Inferior parietal cortex (tissue), 1 donor: Measurements from ENCODE around the gene FOXC2.
"Not testable (repeated sequence)": the region's sequence is repeated elsewhere in the genome, so short reads cannot be mapped to it uniquely, and the experiment has no call there.

ENCODE experiments used
- DNase-seq: peaks from one replicate; pipeline ENCODE4 v3.0.0-alpha.2; 2016; ENCODE audit errors: extremely low spot score

FOXC2 gene

DNA sequence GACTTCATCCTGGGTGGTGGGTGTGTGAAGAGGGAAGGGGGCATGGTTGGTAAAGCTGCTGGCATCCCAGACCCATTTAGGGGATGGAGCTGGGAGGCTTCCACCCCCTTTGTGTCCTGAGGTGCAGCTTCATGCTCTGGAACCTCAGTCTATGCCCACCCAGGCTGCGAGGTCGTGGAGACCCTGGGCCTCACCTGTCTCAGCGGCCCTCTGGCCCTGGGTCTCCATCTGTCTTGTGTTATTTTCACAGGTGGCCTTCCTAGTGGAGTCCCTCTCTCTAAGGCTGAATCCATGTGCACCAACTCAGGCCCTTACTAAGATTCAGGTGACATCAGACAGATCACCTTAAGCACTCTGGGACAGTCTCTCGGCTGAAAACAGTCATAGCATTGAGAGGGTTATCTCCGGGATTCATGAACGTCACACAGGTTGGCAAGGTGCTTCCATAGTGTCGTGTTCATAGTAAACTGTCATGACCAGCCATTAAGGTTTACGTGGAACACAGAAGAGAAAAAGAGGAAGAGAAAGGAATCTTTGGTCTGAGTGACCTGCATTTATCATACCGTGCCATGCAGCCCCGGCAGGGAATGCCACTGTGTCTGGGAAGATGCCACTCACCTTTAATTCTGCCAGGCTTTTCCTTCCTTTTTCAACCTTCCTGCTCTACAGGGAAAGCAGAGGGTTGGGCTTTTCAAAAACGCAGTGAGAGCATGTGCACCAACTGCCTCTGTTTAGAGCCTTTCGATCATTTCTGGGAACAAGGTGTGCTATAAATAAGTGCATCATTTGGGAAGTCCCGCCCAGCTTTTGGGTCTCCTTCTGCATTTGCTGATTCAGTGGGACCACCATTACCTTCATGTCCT lies 7.2 kb downstream of the FOXC2 start:
- DNase-seq, result no peak

DNA sequence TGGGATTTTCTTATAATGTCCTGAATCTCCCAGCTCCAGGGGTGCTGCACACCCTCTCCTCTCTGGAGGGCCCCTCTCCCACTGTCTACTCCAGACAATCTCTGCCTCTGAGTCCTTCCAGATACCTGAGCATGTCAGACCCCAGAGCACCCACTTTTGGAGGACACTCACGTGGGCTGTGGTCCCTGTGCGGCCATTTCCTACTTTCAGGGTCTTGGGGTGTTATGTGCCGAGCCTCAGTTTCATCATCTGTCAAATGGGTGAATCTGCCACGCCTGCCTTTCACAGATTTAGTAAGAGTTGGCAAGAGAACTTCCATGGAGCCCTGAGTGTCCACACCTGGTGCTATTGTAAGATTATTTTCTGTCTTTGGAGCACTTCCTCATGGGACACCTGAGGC lies 8.0 kb downstream of the FOXC2 start:
- no peak for DNase-seq

DNA sequence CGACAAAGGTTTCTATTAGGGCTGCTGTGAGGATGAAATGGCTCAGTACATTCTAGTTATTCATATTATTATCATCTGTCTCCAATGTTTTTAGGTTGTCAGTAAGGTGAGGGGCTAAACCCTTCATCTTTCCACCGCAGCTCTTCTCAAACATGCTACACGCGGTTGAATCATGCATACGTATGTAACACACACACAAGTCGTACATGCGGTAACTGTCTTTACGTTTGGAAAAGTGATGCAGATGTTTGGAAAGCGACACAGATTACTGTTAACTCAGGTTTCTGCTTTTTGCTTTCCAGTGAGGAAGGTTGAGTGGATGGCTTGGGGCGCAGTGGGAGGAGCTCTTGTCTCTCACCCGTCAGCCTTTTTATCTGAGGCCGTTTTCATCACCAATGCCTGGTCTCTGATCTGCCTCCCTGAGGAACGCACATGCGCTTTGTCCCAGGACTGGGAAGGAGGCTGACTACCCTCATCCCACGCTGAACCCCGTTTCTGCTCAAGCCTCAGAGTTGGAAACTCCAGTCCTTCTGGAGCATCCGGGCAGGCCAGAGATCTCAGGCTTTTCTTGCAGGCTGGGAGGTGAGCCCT lies 8.6 kb downstream of the FOXC2 start:
- DNase-seq, result no peak

DNA sequence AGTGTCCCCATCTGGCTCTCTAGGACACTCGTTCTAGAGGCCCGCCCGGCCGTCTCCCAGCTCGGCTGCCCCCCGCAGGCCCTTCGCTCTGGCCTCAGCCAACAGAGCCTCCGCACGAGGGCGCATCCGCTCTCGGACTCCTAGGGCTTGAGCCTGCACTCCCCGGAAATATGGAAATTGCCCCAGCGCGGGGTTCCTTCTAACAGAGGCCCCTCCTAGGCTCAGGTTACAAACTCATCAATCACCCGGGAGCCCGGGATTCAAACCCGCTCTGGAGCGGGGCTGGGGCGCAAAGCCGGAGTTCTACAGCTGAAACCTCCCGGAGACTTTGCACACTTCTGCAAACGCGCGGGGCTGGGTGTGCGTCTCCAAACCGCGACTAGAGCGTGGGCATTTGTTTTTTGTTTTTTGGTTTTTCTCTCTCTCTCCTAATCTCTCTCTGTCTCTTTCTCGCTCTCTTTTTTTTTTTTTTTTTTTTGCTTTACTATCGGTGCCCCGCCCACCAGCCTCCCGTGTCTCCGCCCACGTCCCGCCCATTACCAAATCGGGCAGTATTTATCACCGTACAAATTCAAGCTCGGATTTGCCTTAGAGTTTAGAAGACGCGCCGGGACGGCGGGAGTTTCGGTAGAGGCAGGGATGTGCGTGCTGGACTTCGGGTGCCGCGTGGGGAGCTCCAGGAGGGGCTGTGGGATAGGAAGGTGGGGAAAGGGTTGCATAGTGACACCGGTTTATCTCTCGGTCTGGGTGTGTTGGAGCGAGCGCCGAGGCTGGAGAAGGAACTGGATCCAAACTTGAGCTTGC lies 9.3 kb downstream of the FOXC2 start:
- DNase-seq, result peak; percentile 17

DNA sequence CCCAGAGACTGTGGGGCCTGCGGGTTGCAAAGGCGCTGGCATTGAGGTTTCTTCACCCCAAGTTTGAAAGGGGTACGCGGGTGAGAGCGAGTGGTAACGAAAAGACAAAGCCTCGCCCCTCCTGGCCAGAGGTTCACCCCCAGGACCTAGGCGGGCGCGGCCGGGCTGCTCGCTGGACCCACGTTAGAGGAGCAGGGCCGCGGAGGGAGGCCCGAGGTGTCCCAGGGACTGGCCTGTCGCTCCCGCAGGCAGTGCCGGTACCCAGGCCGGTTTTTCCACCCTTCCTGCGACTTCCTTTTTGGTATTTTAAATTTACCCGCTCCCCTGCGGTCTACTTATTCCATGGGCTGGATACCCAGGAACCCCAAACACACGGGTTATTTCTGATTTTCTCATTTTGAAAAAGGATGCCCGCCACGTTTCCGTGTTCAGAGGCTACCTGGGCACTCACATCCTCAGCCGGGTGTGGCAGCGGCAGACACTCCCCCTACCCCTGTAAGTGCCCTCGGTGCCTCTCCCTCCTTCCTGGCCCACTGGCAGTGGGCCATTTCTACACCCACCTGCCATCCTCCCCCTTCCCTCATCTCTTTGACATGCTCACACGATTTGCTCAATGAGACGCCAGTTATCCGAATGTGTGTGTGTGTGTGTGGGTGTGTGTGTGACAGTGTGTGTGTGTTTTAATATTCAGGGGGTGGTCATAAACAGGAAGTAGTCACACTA lies 10.1 kb downstream of the FOXC2 start:
- DNase-seq, result no peak

DNA sequence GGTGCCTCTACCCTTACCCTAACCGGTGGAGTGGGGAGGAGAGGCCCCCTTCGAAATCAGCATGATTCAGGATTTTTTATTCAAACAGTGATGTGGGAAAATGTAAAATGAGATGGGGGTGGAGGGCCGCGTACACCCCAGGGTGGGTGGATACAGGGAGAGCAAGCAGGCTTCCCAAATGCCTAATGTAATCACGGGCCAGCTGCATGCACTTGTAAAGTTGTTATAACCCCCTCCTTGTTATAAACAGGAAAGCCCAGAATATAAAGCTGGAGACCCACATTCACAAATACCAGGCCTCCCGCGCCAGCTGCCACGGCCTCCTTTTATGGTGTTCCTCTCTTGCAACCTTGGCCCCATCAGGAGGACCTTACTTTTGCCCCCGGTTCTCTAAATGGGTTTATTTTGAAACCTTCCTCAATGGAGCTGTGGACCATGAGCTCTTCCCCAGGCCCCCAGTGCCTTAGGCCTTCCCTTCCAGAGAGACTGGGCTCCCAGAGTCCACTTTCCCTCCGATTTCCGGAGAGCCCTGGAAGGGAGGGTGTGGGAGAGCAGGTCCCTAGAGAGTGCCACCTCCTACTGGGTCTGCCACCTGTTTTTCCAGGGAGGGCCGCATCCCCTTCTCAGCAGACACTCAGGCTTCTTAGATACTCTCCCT lies 10.8 kb downstream of the FOXC2 start:
- DNase-seq, result no peak

DNA sequence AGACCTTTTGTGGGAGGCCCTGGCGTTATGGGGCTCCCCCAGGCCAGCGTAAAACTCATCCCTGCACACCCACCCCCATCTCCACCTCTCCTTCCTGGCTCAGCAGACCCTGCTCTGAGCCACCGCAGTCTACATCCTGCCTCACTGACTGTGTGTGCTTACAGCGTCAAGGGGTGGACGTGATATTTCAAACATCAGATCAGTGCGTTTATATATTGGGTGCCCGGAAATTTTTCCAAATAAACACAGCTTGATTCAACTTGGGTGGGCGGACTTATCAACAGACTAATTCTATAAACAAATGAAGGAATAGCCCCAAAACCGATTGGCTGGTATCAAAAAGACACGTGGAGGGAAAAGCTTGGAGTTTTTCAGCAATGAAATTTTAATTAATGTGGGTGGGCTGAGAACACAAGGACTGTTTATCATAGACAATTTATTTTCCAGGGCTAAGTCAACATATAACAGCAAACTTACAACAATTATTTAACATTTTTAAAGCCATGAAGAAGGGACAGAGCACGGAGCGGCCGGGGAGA lies 11.5 kb downstream of the FOXC2 start, which contains the start of gene FOXL1:
FOXL1 (plus strand) TSS at position 489 of the 539 bp plus-strand sequence. CDS start 175 bp downstream, outside the sequence.
- no peak for DNase-seq

DNA sequence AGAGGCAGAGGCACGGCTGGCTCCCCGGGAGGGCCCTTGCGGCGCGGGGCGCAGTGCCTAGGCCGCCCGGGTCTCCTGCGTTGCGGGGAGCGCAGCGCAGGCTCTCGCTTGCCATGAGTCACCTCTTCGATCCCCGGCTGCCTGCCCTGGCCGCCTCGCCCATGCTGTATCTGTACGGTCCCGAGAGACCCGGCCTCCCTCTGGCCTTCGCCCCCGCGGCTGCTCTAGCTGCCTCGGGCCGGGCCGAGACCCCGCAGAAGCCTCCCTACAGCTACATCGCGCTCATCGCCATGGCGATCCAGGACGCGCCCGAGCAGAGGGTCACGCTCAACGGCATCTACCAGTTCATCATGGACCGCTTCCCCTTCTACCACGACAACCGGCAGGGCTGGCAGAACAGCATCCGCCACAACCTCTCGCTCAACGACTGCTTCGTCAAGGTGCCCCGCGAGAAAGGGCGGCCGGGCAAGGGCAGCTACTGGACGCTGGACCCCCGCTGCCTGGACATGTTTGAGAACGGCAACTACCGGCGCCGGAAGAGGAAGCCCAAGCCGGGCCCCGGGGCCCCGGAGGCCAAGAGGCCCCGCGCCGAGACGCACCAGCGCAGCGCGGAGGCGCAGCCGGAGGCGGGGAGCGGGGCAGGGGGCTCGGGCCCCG lies 12.1 kb downstream of the FOXC2 start:
- DNase-seq, result no peak

DNA sequence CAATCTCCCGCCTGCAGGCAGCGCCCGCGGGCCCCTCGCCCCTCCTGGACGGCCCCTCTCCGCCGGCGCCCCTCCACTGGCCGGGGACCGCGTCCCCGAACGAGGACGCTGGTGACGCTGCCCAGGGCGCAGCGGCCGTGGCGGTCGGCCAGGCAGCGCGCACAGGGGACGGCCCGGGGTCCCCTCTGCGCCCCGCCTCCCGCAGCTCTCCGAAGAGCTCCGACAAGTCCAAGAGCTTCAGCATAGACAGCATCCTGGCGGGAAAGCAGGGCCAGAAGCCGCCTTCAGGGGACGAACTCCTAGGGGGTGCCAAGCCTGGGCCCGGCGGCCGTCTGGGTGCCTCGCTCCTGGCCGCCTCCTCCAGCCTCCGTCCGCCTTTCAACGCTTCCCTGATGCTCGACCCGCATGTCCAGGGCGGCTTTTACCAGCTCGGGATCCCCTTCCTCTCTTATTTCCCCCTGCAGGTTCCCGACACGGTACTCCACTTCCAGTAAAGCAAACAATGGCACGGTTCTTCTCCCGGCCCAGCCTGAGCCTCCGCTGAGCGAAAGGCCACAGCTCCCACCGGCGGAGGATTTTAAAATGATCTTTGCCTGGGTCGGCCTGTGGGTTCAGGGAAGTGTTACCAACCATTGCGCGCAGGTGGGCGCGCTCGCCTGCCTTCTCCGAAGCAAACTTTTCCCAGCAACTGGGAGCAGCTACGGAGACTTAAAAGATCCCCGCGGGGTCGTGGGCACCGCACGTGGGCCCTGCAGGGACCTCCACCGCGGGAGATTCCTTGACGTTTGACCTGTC lies 12.8 kb downstream of the FOXC2 start:
- DNase-seq, result no peak

DNA sequence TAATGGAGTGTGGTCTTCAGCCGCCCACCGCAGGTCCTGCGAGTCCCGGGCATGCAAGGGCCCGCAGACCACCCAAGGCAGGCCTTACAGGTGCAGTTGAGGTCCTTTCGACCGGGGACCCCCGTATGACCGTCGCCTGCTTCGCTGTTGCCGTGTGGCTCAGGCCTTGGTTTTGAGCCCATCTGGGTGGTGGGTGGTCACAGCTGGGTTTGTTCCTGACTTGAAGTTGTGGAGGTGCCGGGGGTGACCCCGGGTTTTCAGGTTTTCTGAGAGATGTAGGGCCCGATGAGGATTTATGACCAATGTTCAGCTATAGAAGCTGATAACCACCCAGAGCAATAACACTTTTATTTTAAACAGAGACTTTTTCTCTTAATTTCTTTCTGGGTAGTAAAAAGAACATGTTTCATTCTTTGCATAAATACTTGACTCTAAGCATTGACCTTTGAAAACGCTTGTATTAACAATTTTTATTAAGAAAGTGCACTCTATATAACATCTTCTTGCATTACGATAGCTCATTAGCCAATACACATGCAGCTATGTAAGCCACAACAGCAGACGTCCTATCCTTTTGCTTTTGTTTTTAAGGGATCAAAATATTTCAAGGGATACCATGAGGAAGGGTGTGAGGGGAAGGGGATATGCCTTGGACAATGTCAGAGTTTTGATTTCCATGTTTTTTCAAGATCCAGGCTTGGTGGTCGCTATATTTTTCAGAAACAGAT lies 13.6 kb downstream of the FOXC2 start:
- DNase-seq, result no peak

DNA sequence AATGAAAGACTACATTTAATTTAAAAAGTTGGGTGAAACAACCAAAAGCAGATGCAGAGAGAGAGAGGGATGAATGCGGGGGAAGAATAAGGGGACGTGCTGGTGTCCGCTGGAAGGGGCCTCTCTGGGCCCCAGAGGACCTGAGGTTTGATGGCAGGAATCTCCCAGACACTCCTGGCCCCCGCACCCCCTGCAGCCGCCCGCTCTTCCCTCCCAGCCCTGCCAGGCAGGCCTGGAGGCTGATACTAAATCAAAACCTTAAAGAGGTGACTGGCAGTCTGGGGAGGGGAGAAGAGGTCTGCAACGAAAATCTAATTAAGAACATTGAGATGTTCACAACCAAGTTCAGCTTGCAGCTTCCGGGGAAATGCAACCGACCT lies 14.2 kb downstream of the FOXC2 start:
- DNase-seq, result no peak

DNA sequence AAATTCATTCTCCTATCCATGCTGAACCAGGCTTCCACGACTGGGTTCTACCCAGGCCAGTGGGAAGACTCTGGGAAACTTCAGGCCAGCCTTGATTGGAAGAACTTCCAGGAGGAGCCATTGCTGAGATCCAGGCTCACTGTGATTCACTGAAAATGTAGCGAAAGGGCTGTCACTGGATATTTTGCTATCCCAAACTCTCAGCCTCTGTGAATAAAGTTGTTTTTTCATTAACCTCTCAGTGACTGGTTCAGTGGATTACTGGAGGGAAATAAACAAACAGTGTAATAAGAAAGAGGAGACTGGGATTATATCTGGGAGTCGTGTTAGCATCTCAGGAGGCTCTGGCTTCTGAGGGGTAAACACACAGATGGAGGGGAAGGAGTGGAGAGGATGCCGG lies 14.8 kb downstream of the FOXC2 start:
- no peak for DNase-seq

DNA sequence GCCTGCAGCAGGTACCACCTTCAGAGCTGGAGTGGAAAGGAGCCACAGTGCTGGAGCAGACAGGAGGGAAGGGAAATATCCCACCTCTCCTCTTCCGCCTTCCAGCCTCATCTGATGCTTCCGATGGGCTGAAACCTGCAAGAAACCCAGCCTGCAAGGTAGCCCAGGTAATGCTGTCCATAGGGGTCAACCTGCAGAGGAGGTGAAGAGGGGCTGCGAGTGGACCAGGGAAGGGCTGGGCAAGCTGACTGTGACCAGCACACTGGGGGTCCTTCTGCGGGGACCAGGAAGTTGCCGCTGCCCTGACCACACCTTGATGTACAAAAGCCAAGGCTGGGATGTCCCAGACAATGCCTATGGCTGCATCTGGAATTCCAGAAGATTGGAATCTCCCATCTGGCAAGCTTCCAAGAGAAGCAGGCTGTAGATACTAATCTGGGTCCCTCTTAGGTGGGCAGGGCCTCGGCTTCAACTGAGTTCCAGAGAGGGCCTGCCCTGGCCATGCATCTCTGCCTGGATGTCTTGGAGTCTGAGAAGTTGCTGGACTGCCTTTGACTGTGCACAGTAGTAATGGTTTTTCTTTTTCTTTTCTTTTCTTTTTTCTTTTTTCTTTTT lies 17.5 kb downstream of the FOXC2 start:
- no peak for DNase-seq

DNA sequence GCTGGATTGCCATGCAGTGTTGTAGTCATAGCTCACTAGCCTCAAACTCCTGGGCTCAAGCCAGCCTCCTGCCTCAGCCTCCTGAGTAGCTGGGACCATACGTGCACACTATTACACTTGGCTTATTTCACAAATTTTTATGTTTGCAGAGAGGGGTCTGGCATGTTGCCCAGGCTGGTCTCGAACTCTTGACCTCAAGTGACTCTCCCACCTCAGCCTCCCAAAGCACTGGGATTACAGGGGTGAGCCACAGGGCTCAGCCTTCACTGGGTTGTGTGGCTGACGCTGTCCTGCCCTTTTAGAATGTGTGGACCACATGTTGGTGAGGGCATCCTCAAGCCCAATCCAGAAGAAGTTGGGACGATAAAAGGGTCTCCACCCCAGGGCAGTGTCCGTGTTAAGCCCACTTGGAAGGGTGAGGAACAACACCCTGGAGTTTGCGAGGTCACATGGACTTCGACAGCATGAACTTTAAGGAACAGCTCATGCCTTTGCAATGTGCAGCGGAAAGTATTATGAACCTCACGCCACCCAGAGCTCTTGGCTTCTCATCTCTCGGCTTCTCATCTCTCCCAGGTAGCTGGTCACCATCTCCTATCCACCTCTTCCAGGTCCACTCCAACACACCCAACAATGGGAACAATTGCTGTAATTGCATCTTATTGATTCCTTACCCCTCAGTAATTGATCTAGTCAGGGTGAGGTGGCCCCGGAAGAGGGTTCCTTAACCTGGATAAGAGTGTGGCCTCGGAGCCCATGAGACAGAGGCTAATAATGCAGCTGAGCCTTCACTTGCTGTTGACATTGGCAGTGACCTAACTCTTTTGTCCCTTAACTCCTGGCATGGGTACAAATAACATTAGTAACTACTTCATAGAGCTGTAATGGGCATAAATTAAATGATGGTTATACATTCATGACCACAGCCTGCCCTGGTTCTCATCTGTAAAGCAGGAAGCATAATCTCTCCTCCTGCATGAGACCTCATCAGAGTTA lies 18.4 kb downstream of the FOXC2 start:
- no peak for DNase-seq

DNA sequence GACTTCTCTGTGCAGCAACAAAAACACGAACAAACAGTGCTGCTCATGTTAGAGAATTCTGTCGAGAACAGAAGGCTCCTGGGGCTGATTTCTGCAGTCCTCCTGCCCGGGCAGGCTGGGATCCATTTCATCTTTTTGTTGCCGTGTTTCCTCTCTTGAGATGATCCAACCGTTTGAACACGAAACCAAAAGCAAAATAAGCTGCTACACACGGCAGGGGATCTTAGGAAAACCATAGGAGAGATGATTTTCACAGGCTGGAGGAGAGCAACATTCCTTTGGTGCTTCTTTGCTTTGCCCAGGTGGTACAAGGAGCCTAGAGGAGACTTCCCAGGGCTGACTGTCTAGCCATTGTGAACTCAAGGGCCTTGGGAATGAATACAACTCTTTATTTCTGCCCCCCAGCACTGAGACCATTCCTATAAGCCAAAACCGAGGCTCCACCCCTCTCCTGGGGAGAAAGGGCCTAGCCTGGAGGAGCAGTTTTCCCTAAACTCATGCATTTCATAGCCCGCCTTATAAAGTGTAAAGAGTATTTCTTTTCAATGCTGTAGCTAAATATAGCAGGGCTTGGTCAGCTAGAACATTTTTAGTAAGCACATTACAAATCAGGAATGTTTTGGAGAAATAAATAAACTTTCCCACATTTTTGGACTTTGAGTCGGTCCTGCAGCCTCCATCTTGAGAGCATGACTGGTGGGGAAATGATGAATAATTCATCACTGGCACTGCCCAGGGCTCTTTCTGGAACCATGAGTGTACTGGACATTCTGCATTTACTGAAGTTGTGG lies 19.4 kb downstream of the FOXC2 start:
- no peak for DNase-seq

DNA sequence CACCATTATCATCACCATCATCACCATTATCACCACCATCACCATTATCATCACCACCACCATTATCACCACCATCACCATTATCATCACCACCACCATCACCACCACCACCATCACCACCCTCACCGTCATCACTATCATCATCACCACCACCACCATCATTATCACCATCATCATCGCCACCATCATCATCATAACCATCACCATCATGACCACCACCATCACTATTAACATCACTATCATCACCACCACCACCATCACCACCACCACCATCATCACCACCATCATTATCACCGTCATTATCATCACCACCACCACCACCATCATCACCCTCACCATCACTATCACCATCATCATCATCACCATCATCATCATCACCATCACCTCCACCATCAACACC lies 20.9 kb downstream of the FOXC2 start:
- no peak for DNase-seq

DNA sequence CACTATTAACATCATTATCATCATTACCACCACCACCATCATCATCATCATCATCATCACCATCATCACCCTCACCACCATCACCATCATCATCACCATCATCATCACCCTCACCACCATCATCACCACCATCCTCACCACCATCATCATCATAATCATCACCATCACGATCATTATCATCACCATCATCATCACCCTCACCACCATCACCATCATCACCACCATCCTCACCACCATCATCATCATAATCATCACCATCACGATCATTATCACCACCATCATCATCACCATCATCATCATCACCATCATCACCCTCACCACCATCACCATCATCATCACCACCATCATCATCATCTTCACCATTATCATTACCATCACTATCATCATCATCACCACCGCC lies 21.3 kb downstream of the FOXC2 start:
- DNase-seq, result not testable (repeated sequence)
